ENCODE data around the gene MTERF1.
"Not testable (repeated sequence)": the region's sequence is repeated elsewhere in the genome, so short reads cannot be mapped to it uniquely, and the experiment has no call there.

- not testable (repeated sequence) for TF ChIP-seq CTCF (IDR thresholded peaks at IDR 0.05 in 2 of 3, conservative IDR thresholded peaks at IDR 0.05 in 1 of 3; ENCODE audit: borderline replicate concordance in 1 of 3, insufficient read depth in 1 of 3, low read depth in 2 of 3, low read length in 2 of 3); EZH2 (IDR thresholded peaks at IDR 0.05); POLR2A (IDR thresholded peaks at IDR 0.05; ENCODE audit: borderline replicate concordance, extremely low read depth, insufficient read depth, insufficient read length); FOSL1 (IDR thresholded peaks at IDR 0.05; ENCODE audit: low read depth); ATF3 (IDR thresholded peaks at IDR 0.05)
Observed at GRCh38 chr7:91887336-91888213, 7.1 kb upstream of the MTERF1 start.
